NCI-H1930 (cell line): ENCODE measurements around the gene CLTA.
A peak's percentile ranks its signal among the peaks of the same experiment; 100 is the strongest.
"Not testable (repeated sequence)": the region's sequence is repeated elsewhere in the genome, so short reads cannot be mapped to it uniquely, and the experiment has no call there.

ENCODE experiments used
- DNase-seq, 2 experiments: peaks; one replicate each; lab custom pipeline; 2025; lab: John Stamatoyannopoulos, UW

The CLTA gene

GRCh38 chr9:36247356-36247755, 56.6 kb downstream of the CLTA start:
- DNase-seq: no peak

GRCh38 chr9:36248061-36248460, 57.3 kb downstream of the CLTA start:
- DNase-seq: not testable (repeated sequence)

- no peak for DNase-seq
These were observed 58.5 kb downstream of the CLTA start for GRCh38 chr9:36249189-36249588.

- DNase-seq: no peak
These were observed 59.4 kb downstream of the CLTA start for GRCh38 chr9:36250079-36250478.

GRCh38 chr9:36251428-36251827, 60.7 kb downstream of the CLTA start:
- no peak for DNase-seq

- peak; percentile 93 to 94 for DNase-seq
These were observed 67.7 kb downstream of the CLTA start, which contains the start of gene GNE for GRCh38 chr9:36258208-36258995. Gene GNE, minus strand, starts transcription at chr9:36258448. Its CDS starts 9,093 bp downstream, at chr9:36249355.

GRCh38 chr9:36258996-36259533, 68.3 kb downstream of the CLTA start:
- no peak for DNase-seq
